Mucosa of descending colon (tissue), 3 donors: Measurements from ENCODE around the gene IKBKE. TPM values are rescaled to one million over a fixed set of nuclear protein-coding genes. Genes with fewer than 3 reads are reported as not detected.

ENCODE experiments used
- ATAC-seq: fragments of 200-7000 bp; cut with Tn5 transposase; one replicate; pipeline ENCODE4 v1.9.1; 2020; ENCODE audit warnings: mild to moderate bottlenecking, moderate library complexity
- DNase-seq, 3 donors: peaks; one replicate each; pipeline ENCODE4 v3.0.0-alpha.2; 2020
- H3K36me3 ChIP-seq: fragments of 200-600 bp; one replicate; pipeline ENCODE4 v1.8.0; 2021; ENCODE audit warnings: low read depth, mild to moderate bottlenecking
- H3K4me1 ChIP-seq: fragments of 200-600 bp; one replicate; pipeline ENCODE4 v1.8.0; 2021; ENCODE audit warnings: low read depth, mild to moderate bottlenecking
- H3K4me3 ChIP-seq: fragments of 200-600 bp; one replicate; pipeline ENCODE4 v1.8.0; 2021; ENCODE audit warnings: mild to moderate bottlenecking
- H3K9me3 ChIP-seq: fragments of 200-600 bp; one replicate; pipeline ENCODE4 v1.8.0; 2021; ENCODE audit warnings: mild to moderate bottlenecking
- intact Hi-C, 2 donors: fragments of 100-400 bp; cut with DNase I in 1 of 2; cut with micrococcal nuclease in 1 of 2; formaldehyde crosslinking; loops; one replicate each; pipeline versions ENCODE4 v1.11.0 to v1.11.1; 2022; cut with DNase I, micrococcal nuclease
- long read RNA-seq, 2 donors: library from polyadenylated mRNA; unstranded; transcript quantifications; one replicate each; pipeline ENCODE4 v2.0.0, GENCODE V29; 2019 to 2021
- total RNA-seq, 3 donors: library from RNA; stranded (reverse); fragmentation: NEBNext Ultra II Directional in 2 of 3; extraction: Animal tissue kit (Norgen Biotek cat#: 25700) in 2 of 3; gene quantifications; one replicate each; pipeline versions ENCODE4 v1.2.1 to v1.2.4, GENCODE V29; 2021 to 2023
- TF ChIP-seq, protein P1 (sequence below): fragments of 200-600 bp; IDR thresholded peaks from one replicate; pipeline ENCODE4 v1.8.0; 2022; ENCODE audit warnings: antibody characterized with exemption, mild to moderate bottlenecking
- donor health status: DM: no; HTN: no; CAD: no; lungs with moderate emphysema.
- donor health status: DM: no; HTN: no; CAD: no.
- donor health status: DM: no; HTN: yes; CAD: no.

The IKBKE gene
- 10 to 100 TPM in 2 of 3 donors, 1 to 10 TPM in 1; 9.7 to 24.7 (median 16.4) TPM for total RNA-seq
- long read RNA-seq, donor 1, transcript IKBKE-203 (22 exons, 3,221 nt) = major isoform, 6 of 14 reads
- long read RNA-seq, donor 1, partial matches to known transcripts = 4 of 14 reads
- long read RNA-seq, donor 1, other reads (novel, unspliced or antisense) = 3 of 14 reads
- long read RNA-seq, donor 2, partial matches to known transcripts = 1 of 7 reads
- long read RNA-seq, donor 2, other reads (novel, unspliced or antisense) = 1 of 7 reads

DNA sequence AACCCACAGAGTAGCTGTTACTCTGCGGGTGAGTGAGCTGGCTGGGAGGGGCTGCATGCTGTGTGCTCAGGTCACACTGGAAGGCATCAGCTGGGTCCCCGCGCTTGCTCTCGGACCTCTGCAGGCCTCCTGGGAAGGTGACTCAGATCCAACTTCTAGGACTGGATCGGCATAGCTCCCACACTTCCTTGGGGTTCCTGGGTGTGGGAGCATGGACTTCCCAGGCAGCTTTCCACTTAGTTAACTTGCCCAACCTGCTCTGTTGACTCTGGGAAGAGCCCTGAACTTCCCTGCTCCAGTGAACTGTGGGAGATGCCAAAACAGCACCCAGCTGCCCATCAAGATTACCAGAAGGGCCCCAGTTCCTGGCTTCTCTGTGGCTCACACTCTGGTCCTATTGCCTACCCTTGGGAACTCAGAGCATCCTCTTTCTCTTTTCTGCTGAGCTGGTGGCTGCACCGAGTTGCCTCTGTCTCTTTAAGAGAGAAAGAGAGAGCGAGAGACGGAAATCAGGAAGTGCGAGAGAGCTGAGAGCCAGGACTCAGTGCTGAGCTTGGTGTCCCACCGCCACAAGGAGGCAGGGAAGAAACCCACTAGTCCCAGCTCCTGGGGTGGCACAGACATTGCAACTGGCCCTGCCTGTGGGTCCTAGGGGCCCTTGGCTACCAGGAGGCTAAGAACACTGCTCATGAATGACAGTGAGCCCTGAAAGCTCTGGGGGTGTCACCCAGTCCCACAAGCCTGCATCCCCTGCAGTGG, at the start of gene IKBKE:
Gene IKBKE, plus strand, starts transcription at position 544 of the 759 bp plus-strand sequence. CDS start 2,752 bp downstream, outside the sequence.
- Histone ChIP-seq H3K9me3 (no peaks in the 10 kb centered on the region), H3K4me3 (peak within 1 kb of the TSS; percentile 67), H3K4me1 (peaks cover 22% of the 10 kb centered on the region), H3K36me3 (no peaks in the 10 kb centered on the region)
- intact Hi-C loops = no loop called here
- TF ChIP-seq, protein P1, sequence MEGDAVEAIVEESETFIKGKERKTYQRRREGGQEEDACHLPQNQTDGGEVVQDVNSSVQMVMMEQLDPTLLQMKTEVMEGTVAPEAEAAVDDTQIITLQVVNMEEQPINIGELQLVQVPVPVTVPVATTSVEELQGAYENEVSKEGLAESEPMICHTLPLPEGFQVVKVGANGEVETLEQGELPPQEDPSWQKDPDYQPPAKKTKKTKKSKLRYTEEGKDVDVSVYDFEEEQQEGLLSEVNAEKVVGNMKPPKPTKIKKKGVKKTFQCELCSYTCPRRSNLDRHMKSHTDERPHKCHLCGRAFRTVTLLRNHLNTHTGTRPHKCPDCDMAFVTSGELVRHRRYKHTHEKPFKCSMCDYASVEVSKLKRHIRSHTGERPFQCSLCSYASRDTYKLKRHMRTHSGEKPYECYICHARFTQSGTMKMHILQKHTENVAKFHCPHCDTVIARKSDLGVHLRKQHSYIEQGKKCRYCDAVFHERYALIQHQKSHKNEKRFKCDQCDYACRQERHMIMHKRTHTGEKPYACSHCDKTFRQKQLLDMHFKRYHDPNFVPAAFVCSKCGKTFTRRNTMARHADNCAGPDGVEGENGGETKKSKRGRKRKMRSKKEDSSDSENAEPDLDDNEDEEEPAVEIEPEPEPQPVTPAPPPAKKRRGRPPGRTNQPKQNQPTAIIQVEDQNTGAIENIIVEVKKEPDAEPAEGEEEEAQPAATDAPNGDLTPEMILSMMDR = no peak
- ATAC-seq (peak; percentile 85), DNase-seq (peak; percentile 72 to 74 (median 74))

DNA sequence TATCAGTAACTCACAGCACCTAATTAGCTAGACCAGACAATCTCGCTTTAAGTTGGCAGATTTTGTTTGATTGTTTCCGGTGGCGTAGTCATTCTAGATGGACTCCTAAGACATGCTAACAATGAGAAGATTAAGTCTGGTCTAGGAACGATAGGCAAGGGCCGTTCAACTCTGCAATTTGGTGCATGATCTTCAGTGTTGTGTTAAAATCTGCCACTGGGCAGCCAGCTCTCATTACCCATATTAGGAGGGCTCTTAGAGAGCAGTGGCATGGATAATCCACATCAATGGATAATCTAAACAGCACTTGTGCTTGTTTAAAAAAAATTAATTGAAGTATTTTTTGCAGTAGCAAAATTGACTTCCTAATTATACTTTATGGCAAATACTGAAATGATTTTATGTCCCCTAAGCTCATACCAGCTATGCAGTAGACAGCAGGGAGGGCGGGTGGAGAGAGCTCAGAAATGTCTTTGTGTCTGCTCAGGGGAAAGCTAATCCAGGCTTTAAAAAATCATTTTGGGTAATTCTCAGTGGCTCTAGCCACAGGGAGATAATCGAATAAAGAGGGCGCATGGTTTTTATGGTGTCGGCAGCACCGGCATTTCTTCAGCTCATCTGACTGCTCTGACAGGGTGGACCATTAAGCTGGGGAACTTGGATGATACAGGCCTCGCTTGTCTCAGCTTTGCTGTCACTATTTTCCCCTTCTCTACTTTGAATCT, 48.5 kb upstream of the IKBKE start:
- Histone ChIP-seq H3K36me3 (no peaks in the 10 kb centered on the region), H3K4me1 (peaks cover 10% of the 10 kb centered on the region), H3K9me3 (no peaks in the 10 kb centered on the region), H3K4me3 (no peak overlapping the region)
- intact Hi-C loops = no loop called here
- no peak for ATAC-seq
- DNase-seq = no peak
- TF ChIP-seq, protein P1 = no peak

DNA sequence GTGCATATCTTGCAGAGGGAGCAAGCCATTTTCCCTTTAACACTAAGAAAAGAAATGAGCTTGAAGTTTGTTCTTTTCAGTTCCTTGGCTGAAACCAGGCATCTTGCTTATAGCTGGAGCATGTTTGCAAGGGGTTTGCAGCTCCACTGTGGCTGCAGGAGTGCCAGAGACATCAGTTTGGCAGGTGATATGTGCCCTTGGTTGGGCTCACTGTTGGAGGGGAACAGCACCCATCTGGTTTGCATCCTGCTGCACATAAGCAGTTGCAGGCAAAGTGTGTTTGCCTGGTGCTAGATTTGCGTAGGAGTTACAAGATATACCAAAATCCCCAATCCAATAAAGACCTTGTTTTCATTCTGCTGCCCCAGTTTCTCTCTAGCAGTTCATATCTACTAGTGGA, 47.8 kb upstream of the IKBKE start:
- H3K4me3 ChIP-seq = no peak overlapping the region
- TF ChIP-seq, protein P1 = no peak
- H3K4me1 ChIP-seq = peaks cover 10% of the 10 kb centered on the region
- no peaks in the 10 kb centered on the region for H3K36me3 ChIP-seq
- intact Hi-C loops = no loop called here
- no peak for DNase-seq
- ATAC-seq = no peak
- no peaks in the 10 kb centered on the region for H3K9me3 ChIP-seq

DNA sequence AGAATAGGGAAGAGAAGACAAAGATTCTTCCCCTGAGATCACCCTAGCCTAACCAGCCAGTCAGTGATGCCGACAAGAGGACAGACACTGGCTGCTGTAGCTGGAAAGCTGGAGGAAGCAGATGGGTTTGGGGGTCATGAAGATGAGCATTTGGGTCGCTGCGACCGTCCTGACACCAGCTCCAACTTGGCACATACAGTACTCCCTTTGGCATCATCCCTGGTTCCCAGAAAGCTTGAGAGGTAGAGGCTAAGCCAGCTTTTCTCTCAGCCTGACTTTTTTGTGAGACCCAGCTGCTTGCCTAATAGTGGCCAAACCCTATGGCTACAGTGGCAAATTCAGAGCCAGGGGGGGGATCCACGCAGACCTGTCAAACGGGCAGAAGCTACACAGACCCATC, 43.0 kb upstream of the IKBKE start:
- TF ChIP-seq, protein P1 = no peak
- Histone ChIP-seq H3K9me3 (no peaks in the 10 kb centered on the region), H3K4me1 (peaks cover 4% of the 10 kb centered on the region), H3K4me3 (no peak overlapping the region), H3K36me3 (no peaks in the 10 kb centered on the region)
- no peak for DNase-seq
- no peak for ATAC-seq
- intact Hi-C loops = no loop called here

DNA sequence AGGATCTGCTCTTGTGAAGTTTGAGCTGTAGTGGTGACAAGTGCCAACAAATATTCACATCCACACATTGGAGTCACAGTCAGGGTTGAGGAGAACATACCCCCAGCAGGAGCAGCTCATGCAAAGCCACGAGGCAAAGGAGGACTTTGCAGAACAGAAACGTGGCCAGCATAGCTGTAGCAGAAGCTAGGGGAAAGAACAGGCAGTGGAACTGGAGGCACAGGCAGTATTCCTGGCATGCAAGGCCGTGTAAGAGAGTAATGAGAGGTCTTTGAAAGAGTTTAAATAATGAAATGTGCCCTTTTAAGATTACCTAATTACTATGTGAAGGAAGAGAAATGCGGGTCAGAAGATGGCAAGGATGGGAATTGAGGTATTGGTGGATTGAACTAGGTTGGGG, 40.9 kb upstream of the IKBKE start:
- Histone ChIP-seq H3K4me3 (no peak overlapping the region), H3K9me3 (no peaks in the 10 kb centered on the region), H3K4me1 (no peaks in the 10 kb centered on the region), H3K36me3 (no peaks in the 10 kb centered on the region)
- intact Hi-C loops = no loop called here
- no peak for DNase-seq
- TF ChIP-seq, protein P1 = no peak
- no peak for ATAC-seq
